Natural killer cell (primary cell): ENCODE measurements around the gene GABRA5. TPM values are rescaled to one million over a fixed set of nuclear protein-coding genes. Genes with fewer than 3 reads are reported as not detected.

Source experiments
- ATAC-seq, 3 donors: fragments of 150-1000 bp in 2 of 3; fragments of 200-7000 bp in 1 of 3; cut with Tn5 transposase; 1 replicate in 1 of 3; 2 replicates in 2 of 3; pipeline ENCODE4 v1.10.0; 2021; ENCODE audit warnings: mild to moderate bottlenecking in 2 of 3, moderate library complexity in 2 of 3
- DNase-seq, 2 donors: peaks; one replicate each; pipeline versions ENCODE4 v3.0.0 to v3.0.0-alpha.2; 2013 to 2021; ENCODE audit warnings: mixed read lengths in 1 of 2
- H3K27ac ChIP-seq: one replicate; pipeline ENCODE4 v1.5.1; 2013; ENCODE audit warnings: mild to moderate bottlenecking, low read length
- H3K27me3 ChIP-seq: one replicate; pipeline ENCODE4 v1.6.1; 2013; ENCODE audit warnings: low read length; ENCODE audit not compliant: control insufficient read depth, insufficient read depth
- H3K36me3 ChIP-seq: one replicate; pipeline ENCODE4 v1.6.1; 2013; ENCODE audit warnings: low read length; ENCODE audit not compliant: control insufficient read depth, insufficient read depth
- H3K4me1 ChIP-seq: one replicate; pipeline ENCODE4 v1.6.1; 2013; ENCODE audit warnings: low read length; ENCODE audit not compliant: control insufficient read depth, insufficient read depth
- H3K4me3 ChIP-seq: one replicate; pipeline ENCODE4 v1.5.1; 2013; ENCODE audit warnings: low read length
- H3K9me3 ChIP-seq: one replicate; pipeline ENCODE4 v1.6.1; 2013; ENCODE audit warnings: low read length; ENCODE audit not compliant: control insufficient read depth, insufficient read depth
- H3K27ac Mint-ChIP-seq, 2 donors: one replicate each; pipeline ENCODE4 v1.8.0; 2022; ENCODE audit warnings: mild to moderate bottlenecking in 2 of 2, mixed read lengths in 2 of 2, moderate library complexity in 1 of 2
- H3K27me3 Mint-ChIP-seq, 2 donors: one replicate each; pipeline ENCODE4 v1.8.0; 2022; ENCODE audit warnings: low read depth in 2 of 2, mixed read lengths in 2 of 2
- H3K36me3 Mint-ChIP-seq: one replicate; pipeline ENCODE4 v1.8.0; 2022; ENCODE audit warnings: mixed read lengths
- H3K4me1 Mint-ChIP-seq, 2 donors: one replicate each; pipeline ENCODE4 v1.8.0; 2022; ENCODE audit warnings: mixed read lengths in 2 of 2
- H3K4me3 Mint-ChIP-seq: one replicate; pipeline ENCODE4 v1.8.0; 2022; ENCODE audit warnings: mild to moderate bottlenecking, moderate library complexity, mixed read lengths
- H3K9me3 Mint-ChIP-seq, 2 donors: one replicate each; pipeline ENCODE4 v1.8.0; 2022; ENCODE audit warnings: mixed read lengths in 2 of 2
- CTCF ChIP-seq: fragments of 200-600 bp; IDR thresholded peaks from one replicate; pipeline ENCODE4 v1.8.0; 2022; ENCODE audit warnings: antibody characterized with exemption
- WGBS: methylation state at CpG from one replicate; pipeline ENCODE4 v1.1.7; 2013; ENCODE audit warnings: missing lambda C conversion rate; ENCODE audit not compliant: insufficient coverage; 5-methylcytosine and 5-hydroxymethylcytosine counted together
- intact Hi-C: fragments of 100-400 bp; cut with micrococcal nuclease; formaldehyde crosslinking; loops from one replicate; pipeline ENCODE4 v1.14.2; 2022
- total RNA-seq, 4 donors: library from RNA; stranded (reverse); fragments of 120-200 nt in 1 of 4; gene quantifications; one replicate each; pipeline versions ENCODE4 v1.2.3 to v1.2.4, GENCODE V29; 2013 to 2022

The GABRA5 gene
- total RNA-seq, 3 donors from 2014 or later (not counting 1 experiment from before 2014, with no cell fraction given) = not detected

- TF ChIP-seq CTCF = no peak
- Histone ChIP-seq H3K36me3 (no peaks in the 10 kb centered on the region), H3K4me3 (no peak overlapping the region), H3K4me1 (no peaks in the 10 kb centered on the region), H3K9me3 (peaks cover 3% of the 10 kb centered on the region), H3K27me3 (no peaks in the 10 kb centered on the region), H3K27ac (no peak overlapping the region)
- DNase-seq (no peak), ATAC-seq (no peak)
- Mint-ChIP-seq H3K27me3 (no peaks in the 10 kb centered on the region), H3K36me3 (no peaks in the 10 kb centered on the region), H3K9me3 (peaks cover 17% of the 10 kb centered on the region in 2 donors), H3K4me1 (no peaks in the 10 kb centered on the region), H3K4me3 (no peak overlapping the region), H3K27ac (no peak overlapping the region)
- intact Hi-C loops = no loop called here
- WGBS = no CpG with 5 or more reads among the region's 3 CpGs
These were observed 32.8 kb downstream of the GABRA5 start for GRCh38 chr15:26899658-26900057.

GRCh38 chr15:26901041-26901440 lies 34.2 kb downstream of the GABRA5 start:
- no peaks in the 10 kb centered on the region for H3K36me3 ChIP-seq
- H3K4me3 ChIP-seq = no peak overlapping the region
- H3K27me3 ChIP-seq = no peaks in the 10 kb centered on the region
- no peak overlapping the region for H3K4me3 Mint-ChIP-seq
- peaks cover 21 to 23% of the 10 kb centered on the region in 2 donors for H3K9me3 Mint-ChIP-seq
- ATAC-seq (no peak), DNase-seq (no peak)
- peaks cover 3% of the 10 kb centered on the region for H3K9me3 ChIP-seq
- no peak overlapping the region for H3K27ac Mint-ChIP-seq
- no peaks in the 10 kb centered on the region for H3K4me1 Mint-ChIP-seq
- no peaks in the 10 kb centered on the region for H3K36me3 Mint-ChIP-seq
- no peaks in the 10 kb centered on the region for H3K27me3 Mint-ChIP-seq
- no peak for TF ChIP-seq CTCF
- intact Hi-C loops = no loop called here
- WGBS = 90% methylated on average over 3 of the region's 4 CpGs
- no peaks in the 10 kb centered on the region for H3K4me1 ChIP-seq
- H3K27ac ChIP-seq = no peak overlapping the region

GRCh38 chr15:26910715-26911114 lies 43.9 kb downstream of the GABRA5 start:
- Histone ChIP-seq H3K4me1 (no peaks in the 10 kb centered on the region), H3K27ac (no peak overlapping the region), H3K27me3 (no peaks in the 10 kb centered on the region), H3K9me3 (peaks cover 6% of the 10 kb centered on the region), H3K4me3 (no peak overlapping the region), H3K36me3 (no peaks in the 10 kb centered on the region)
- no peaks in the 10 kb centered on the region for H3K36me3 Mint-ChIP-seq
- no peak for ATAC-seq
- no peaks in the 10 kb centered on the region for H3K27me3 Mint-ChIP-seq
- DNase-seq = no peak
- WGBS = 92% methylated on average over 2 of the region's 4 CpGs
- H3K4me3 Mint-ChIP-seq = no peak overlapping the region
- H3K9me3 Mint-ChIP-seq = peaks cover 2 to 10% of the 10 kb centered on the region in 2 donors
- TF ChIP-seq CTCF = no peak
- intact Hi-C loops = no loop called here
- H3K4me1 Mint-ChIP-seq = no peaks in the 10 kb centered on the region
- H3K27ac Mint-ChIP-seq = no peak overlapping the region

- H3K27me3 ChIP-seq = no peaks in the 10 kb centered on the region
- ATAC-seq (no peak), DNase-seq (no peak)
- no peaks in the 10 kb centered on the region for H3K4me1 ChIP-seq
- H3K9me3 Mint-ChIP-seq = peaks cover 6 to 12% of the 10 kb centered on the region in 2 donors
- no peaks in the 10 kb centered on the region for H3K36me3 Mint-ChIP-seq
- 80% methylated on average over 1 of the region's 1 CpG for WGBS
- no peak overlapping the region for H3K27ac Mint-ChIP-seq
- no peak overlapping the region for H3K4me3 Mint-ChIP-seq
- H3K9me3 ChIP-seq = peaks cover 4% of the 10 kb centered on the region
- intact Hi-C loops = no loop called here
- no peak overlapping the region for H3K4me3 ChIP-seq
- TF ChIP-seq CTCF = no peak
- no peaks in the 10 kb centered on the region for H3K4me1 Mint-ChIP-seq
- H3K27ac ChIP-seq = no peak overlapping the region
- H3K36me3 ChIP-seq = no peaks in the 10 kb centered on the region
- H3K27me3 Mint-ChIP-seq = no peaks in the 10 kb centered on the region
These were observed 54.6 kb downstream of the GABRA5 start for GRCh38 chr15:26921433-26921832.
